ENCODE measurements around the gene ABHD2. TPM values are rescaled to one million over a fixed set of nuclear protein-coding genes. Genes with fewer than 3 reads are reported as not detected.
A peak's percentile ranks its signal among the peaks of the same experiment; 100 is the strongest.

ABHD2 gene
- total and polyA plus RNA-seq, 2 experiments from 2014 or later, result 5.2 to 15.2 TPM

DNA sequence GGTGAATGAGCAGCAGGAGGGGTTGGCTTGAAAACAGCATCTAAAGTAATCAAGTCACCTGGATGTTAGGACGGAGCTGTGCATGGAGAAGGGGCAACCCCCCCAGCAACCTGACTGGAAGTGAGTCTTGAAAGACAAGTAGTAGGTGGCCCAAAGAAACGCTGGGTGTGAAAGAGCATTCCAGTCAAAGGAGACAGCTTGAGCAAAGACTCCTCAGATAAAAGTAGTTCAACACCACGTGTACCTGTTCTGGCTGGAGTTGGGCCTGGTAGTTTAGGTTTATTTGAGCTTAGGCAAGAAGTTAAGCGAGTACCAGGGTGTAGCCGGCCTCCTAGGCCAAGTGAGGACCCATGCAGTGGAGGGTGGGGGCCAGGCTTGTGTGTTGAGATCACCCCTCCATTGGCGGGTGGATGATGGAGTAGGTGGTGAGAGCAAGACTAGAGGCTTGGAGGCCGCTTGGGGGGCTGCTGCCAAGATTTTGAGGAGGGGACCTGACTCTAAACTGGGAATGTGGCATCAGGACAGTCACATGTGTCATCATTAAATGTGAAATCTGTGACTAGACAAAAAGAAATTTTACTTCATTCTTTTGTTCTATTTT is 61.3 kb downstream of the ABHD2 start:
- Histone ChIP-seq H2AFZ (no peak overlapping the region), H3K27ac (ENCODE audit: low read depth) (0 out of 2 replicates have a peak overlapping the region, but pooled peaks have one; percentile 7), H3K79me2 (replicated peaks; ENCODE audit: insufficient read depth) (no peaks in the 10 kb centered on the region), H3K9me2 (ENCODE audit: insufficient read depth) (no peaks in the 10 kb centered on the region), H3K4me1 (ENCODE audit: insufficient read depth) (peaks cover 7% of the 10 kb centered on the region; the same call in 1 of the 2 replicates), H3K27me3 (ENCODE audit: insufficient read depth) (no peaks in the 10 kb centered on the region), H3K4me2 (no peak overlapping the region), H3F3A (replicated peaks; ENCODE audit: low read depth) (no peaks in the 10 kb centered on the region), H3K36me3 (ENCODE audit: insufficient read depth) (no peaks in the 10 kb centered on the region), H4K20me1 (replicated peaks; ENCODE audit: insufficient read depth) (no peaks in the 10 kb centered on the region), H3K4me3 (no peak overlapping the region)
- ATAC-seq (no peak), DNase-seq (ENCODE audit: low spot score) (no peak)
- Mint-ChIP-seq H3K9me3 (no peaks in the 10 kb centered on the region), H3K4me3 (no peak overlapping the region), H3K27me3 (ENCODE audit: insufficient read depth, low read depth, poor library complexity) (no peaks in the 10 kb centered on the region), H3K36me3 (ENCODE audit: low read depth) (peaks cover 9% of the 10 kb centered on the region; the same call in 2 of the 3 replicates), H3K4me1 (peaks cover 14% of the 10 kb centered on the region), H3K27ac (peak overlapping the region; percentile 41)
- TF ChIP-seq, protein P1, sequence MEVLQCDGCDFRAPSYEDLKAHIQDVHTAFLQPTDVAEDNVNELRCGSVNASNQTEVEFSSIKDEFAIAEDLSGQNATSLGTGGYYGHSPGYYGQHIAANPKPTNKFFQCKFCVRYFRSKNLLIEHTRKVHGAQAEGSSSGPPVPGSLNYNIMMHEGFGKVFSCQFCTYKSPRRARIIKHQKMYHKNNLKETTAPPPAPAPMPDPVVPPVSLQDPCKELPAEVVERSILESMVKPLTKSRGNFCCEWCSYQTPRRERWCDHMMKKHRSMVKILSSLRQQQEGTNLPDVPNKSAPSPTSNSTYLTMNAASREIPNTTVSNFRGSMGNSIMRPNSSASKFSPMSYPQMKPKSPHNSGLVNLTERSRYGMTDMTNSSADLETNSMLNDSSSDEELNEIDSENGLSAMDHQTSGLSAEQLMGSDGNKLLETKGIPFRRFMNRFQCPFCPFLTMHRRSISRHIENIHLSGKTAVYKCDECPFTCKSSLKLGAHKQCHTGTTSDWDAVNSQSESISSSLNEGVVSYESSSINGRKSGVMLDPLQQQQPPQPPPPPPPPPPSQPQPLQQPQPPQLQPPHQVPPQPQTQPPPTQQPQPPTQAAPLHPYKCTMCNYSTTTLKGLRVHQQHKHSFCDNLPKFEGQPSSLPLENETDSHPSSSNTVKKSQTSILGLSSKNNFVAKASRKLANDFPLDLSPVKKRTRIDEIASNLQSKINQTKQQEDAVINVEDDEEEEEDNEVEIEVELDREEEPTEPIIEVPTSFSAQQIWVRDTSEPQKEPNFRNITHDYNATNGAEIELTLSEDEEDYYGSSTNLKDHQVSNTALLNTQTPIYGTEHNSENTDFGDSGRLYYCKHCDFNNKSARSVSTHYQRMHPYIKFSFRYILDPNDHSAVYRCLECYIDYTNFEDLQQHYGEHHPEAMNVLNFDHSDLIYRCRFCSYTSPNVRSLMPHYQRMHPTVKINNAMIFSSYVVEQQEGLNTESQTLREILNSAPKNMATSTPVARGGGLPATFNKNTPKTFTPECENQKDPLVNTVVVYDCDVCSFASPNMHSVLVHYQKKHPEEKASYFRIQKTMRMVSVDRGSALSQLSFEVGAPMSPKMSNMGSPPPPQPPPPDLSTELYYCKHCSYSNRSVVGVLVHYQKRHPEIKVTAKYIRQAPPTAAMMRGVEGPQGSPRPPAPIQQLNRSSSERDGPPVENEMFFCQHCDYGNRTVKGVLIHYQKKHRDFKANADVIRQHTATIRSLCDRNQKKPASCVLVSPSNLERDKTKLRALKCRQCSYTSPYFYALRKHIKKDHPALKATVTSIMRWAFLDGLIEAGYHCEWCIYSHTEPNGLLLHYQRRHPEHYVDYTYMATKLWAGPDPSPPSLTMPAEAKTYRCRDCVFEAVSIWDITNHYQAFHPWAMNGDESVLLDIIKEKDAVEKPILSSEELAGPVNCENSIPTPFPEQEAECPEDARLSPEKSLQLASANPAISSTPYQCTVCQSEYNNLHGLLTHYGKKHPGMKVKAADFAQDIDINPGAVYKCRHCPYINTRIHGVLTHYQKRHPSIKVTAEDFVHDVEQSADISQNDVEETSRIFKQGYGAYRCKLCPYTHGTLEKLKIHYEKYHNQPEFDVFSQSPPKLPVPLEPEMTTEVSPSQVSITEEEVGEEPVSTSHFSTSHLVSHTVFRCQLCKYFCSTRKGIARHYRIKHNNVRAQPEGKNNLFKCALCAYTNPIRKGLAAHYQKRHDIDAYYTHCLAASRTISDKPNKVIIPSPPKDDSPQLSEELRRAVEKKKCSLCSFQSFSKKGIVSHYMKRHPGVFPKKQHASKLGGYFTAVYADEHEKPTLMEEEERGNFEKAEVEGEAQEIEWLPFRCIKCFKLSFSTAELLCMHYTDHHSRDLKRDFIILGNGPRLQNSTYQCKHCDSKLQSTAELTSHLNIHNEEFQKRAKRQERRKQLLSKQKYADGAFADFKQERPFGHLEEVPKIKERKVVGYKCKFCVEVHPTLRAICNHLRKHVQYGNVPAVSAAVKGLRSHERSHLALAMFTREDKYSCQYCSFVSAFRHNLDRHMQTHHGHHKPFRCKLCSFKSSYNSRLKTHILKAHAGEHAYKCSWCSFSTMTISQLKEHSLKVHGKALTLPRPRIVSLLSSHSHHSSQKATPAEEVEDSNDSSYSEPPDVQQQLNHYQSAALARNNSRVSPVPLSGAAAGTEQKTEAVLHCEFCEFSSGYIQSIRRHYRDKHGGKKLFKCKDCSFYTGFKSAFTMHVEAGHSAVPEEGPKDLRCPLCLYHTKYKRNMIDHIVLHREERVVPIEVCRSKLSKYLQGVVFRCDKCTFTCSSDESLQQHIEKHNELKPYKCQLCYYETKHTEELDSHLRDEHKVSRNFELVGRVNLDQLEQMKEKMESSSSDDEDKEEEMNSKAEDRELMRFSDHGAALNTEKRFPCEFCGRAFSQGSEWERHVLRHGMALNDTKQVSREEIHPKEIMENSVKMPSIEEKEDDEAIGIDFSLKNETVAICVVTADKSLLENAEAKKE (CRISPR knock-in tag; IDR thresholded peaks at IDR 0.05), result no peak
- TF ChIP-seq, protein P2, sequence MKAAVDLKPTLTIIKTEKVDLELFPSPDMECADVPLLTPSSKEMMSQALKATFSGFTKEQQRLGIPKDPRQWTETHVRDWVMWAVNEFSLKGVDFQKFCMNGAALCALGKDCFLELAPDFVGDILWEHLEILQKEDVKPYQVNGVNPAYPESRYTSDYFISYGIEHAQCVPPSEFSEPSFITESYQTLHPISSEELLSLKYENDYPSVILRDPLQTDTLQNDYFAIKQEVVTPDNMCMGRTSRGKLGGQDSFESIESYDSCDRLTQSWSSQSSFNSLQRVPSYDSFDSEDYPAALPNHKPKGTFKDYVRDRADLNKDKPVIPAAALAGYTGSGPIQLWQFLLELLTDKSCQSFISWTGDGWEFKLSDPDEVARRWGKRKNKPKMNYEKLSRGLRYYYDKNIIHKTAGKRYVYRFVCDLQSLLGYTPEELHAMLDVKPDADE (IDR thresholded peaks at IDR 0.05), result no peak
- TF ChIP-seq NANOG (IDR thresholded peaks at IDR 0.05; ENCODE audit: borderline replicate concordance) (no peak), STAT1 (IDR thresholded peaks at IDR 0.05; ENCODE audit: unreplicated experiment) (no peak), ZNF331 (CRISPR knock-in tag; IDR thresholded peaks at IDR 0.05; ENCODE audit: low read depth) (no peak), POLR2AphosphoS5 (IDR thresholded peaks at IDR 0.05; ENCODE audit: low read depth) (no peak), EZH2phosphoT487 (IDR thresholded peaks at IDR 0.05; ENCODE audit: unreplicated experiment) (no peak), ZNF114 (CRISPR knock-in tag; IDR thresholded peaks at IDR 0.05) (no peak), JUNB (IDR thresholded peaks at IDR 0.05; ENCODE audit: unreplicated experiment) (no peak), EZH2 (IDR thresholded peaks at IDR 0.05; ENCODE audit: low read depth, unreplicated experiment) (no peak), CREB1 (CRISPR knock-in tag; IDR thresholded peaks at IDR 0.05; ENCODE audit: low read depth) (no peak)
- TF ChIP-seq, protein P3, sequence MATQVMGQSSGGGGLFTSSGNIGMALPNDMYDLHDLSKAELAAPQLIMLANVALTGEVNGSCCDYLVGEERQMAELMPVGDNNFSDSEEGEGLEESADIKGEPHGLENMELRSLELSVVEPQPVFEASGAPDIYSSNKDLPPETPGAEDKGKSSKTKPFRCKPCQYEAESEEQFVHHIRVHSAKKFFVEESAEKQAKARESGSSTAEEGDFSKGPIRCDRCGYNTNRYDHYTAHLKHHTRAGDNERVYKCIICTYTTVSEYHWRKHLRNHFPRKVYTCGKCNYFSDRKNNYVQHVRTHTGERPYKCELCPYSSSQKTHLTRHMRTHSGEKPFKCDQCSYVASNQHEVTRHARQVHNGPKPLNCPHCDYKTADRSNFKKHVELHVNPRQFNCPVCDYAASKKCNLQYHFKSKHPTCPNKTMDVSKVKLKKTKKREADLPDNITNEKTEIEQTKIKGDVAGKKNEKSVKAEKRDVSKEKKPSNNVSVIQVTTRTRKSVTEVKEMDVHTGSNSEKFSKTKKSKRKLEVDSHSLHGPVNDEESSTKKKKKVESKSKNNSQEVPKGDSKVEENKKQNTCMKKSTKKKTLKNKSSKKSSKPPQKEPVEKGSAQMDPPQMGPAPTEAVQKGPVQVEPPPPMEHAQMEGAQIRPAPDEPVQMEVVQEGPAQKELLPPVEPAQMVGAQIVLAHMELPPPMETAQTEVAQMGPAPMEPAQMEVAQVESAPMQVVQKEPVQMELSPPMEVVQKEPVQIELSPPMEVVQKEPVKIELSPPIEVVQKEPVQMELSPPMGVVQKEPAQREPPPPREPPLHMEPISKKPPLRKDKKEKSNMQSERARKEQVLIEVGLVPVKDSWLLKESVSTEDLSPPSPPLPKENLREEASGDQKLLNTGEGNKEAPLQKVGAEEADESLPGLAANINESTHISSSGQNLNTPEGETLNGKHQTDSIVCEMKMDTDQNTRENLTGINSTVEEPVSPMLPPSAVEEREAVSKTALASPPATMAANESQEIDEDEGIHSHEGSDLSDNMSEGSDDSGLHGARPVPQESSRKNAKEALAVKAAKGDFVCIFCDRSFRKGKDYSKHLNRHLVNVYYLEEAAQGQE (IDR thresholded peaks at IDR 0.05; ENCODE audit: unreplicated experiment), result no peak
- TF ChIP-seq, protein P4, sequence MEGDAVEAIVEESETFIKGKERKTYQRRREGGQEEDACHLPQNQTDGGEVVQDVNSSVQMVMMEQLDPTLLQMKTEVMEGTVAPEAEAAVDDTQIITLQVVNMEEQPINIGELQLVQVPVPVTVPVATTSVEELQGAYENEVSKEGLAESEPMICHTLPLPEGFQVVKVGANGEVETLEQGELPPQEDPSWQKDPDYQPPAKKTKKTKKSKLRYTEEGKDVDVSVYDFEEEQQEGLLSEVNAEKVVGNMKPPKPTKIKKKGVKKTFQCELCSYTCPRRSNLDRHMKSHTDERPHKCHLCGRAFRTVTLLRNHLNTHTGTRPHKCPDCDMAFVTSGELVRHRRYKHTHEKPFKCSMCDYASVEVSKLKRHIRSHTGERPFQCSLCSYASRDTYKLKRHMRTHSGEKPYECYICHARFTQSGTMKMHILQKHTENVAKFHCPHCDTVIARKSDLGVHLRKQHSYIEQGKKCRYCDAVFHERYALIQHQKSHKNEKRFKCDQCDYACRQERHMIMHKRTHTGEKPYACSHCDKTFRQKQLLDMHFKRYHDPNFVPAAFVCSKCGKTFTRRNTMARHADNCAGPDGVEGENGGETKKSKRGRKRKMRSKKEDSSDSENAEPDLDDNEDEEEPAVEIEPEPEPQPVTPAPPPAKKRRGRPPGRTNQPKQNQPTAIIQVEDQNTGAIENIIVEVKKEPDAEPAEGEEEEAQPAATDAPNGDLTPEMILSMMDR (conservative IDR thresholded peaks at IDR 0.05; ENCODE audit: low read depth in 2 of 2), result no peak

Measured in GM23338 (cell line).